Smooth muscle cell (in vitro differentiated cells): Measurements from ENCODE around the gene RPS10. TPM values are rescaled to one million over a fixed set of nuclear protein-coding genes. Genes with fewer than 3 reads are reported as not detected.

Experiments used
- DNase-seq: peaks from one replicate; lab custom pipeline; 2025; ENCODE audit not compliant: unreplicated experiment; lab: John Stamatoyannopoulos, UW
- H2AFZ ChIP-seq: fragments of 200-600 bp; sonication (generic); 2 replicates; pipeline ENCODE4 v1.6.0; 2016; ENCODE audit warnings: antibody characterized with exemption, low read depth, mild to moderate bottlenecking
- H3F3A ChIP-seq: fragments of 200-600 bp; sonication (generic); 2 replicates; pipeline ENCODE4 v1.6.0; 2017; ENCODE audit warnings: antibody characterized with exemption, low read depth
- H3K27ac ChIP-seq: fragments of 200-600 bp; sonication (generic); 2 replicates; pipeline ENCODE4 v1.5.1; 2016; ENCODE audit warnings: low read depth, mild to moderate bottlenecking
- H3K27me3 ChIP-seq: fragments of 200-600 bp; sonication (generic); 2 replicates; pipeline ENCODE4 v1.6.1; 2016; ENCODE audit warnings: low read depth, mild to moderate bottlenecking
- H3K36me3 ChIP-seq: fragments of 200-600 bp; sonication (generic); 2 replicates; pipeline ENCODE4 v1.5.1; 2016; ENCODE audit warnings: low read depth
- H3K4me1 ChIP-seq: fragments of 200-600 bp; sonication (generic); 2 replicates; pipeline ENCODE4 v1.5.1; 2016; ENCODE audit warnings: low read depth
- H3K4me2 ChIP-seq: fragments of 200-600 bp; sonication (generic); 2 replicates; pipeline ENCODE4 v1.6.0; 2016; ENCODE audit warnings: mild to moderate bottlenecking
- H3K4me3 ChIP-seq: fragments of 200-600 bp; sonication (generic); 2 replicates; pipeline ENCODE4 v1.5.1; 2016; ENCODE audit warnings: mild to moderate bottlenecking
- H3K79me2 ChIP-seq: fragments of 200-600 bp; sonication (generic); 2 replicates; pipeline ENCODE4 v1.6.0; 2016; ENCODE audit warnings: low read depth, mild to moderate bottlenecking
- H3K9ac ChIP-seq: fragments of 200-600 bp; sonication (generic); 2 replicates; pipeline ENCODE4 v1.6.0; 2016; ENCODE audit warnings: low read depth
- H3K9me3 ChIP-seq: fragments of 200-600 bp; sonication (generic); replicated peaks from 2 replicates; pipeline ENCODE4 v1.5.1; 2016; ENCODE audit warnings: low read depth
- H4K20me1 ChIP-seq: fragments of 200-600 bp; sonication (generic); 2 replicates; pipeline ENCODE4 v1.6.0; 2016; ENCODE audit warnings: low read depth
- CTCF ChIP-seq: fragments of 200-600 bp; sonication (generic); IDR thresholded peaks from 2 replicates; pipeline ENCODE4 v1.5.1; 2017; ENCODE audit warnings: borderline replicate concordance, mild to moderate bottlenecking, antibody characterized with exemption; ENCODE audit not compliant: insufficient read depth, poor library complexity, severe bottlenecking
- WGBS: methylation state at CpG from one replicate; pipeline ENCODE4 v1.1.7; 2016; ENCODE audit warnings: low lambda C conversion rate; 5-methylcytosine and 5-hydroxymethylcytosine counted together
- polyA plus RNA-seq: library from polyadenylated mRNA; unstranded; fragments of >200 nt; fragmentation: Nextera tagmentation; extraction: Ambion mirVana; gene quantifications from 2 replicates; pipeline ENCODE4 v1.2.1, GENCODE V29; 2016
- total RNA-seq: library from RNA; depleted of rRNA; stranded (reverse); fragments of >200 nt; gene quantifications from 2 replicates; pipeline ENCODE4 v1.2.3, GENCODE V29; 2014

Gene RPS10
- total and polyA plus RNA-seq, 2 experiments from 2014 or later = 660 to 2,498 TPM

DNA sequence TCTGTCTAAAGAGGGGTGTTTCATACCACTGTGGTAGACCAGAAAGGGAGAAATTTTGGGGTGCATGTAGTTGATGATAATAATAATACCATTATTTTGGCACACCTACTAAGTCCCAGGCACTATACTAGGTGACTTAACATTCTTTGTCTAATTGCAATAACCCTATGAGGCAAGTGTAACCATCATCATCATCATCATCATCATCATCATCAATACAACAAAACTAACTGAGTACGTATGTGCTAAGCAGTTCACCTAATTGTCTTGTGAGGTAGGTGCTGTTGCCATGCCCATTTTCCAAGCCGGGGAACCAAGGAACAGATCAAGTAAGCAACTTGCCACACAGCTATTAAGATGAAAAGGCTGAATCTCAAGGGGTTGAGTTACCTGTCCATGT is 37.4 kb upstream of the RPS10 start:
- no peak overlapping the region for H3K27ac ChIP-seq
- H3K36me3 ChIP-seq = no peaks in the 10 kb centered on the region
- no peak for DNase-seq
- no peak overlapping the region for H3K4me2 ChIP-seq
- peaks cover 4% of the 10 kb centered on the region for H3K4me1 ChIP-seq
- no peaks in the 10 kb centered on the region for H4K20me1 ChIP-seq
- no peak overlapping the region for H3K9ac ChIP-seq
- no peaks in the 10 kb centered on the region for H3F3A ChIP-seq
- TF ChIP-seq CTCF = no peak
- H3K4me3 ChIP-seq = no peak overlapping the region
- H3K9me3 ChIP-seq = no peaks in the 10 kb centered on the region
- no peak overlapping the region for H2AFZ ChIP-seq
- H3K27me3 ChIP-seq = peaks cover 23% of the 10 kb centered on the region
- 89% methylated on average over 2 of the region's 2 CpGs for WGBS
- H3K79me2 ChIP-seq = no peaks in the 10 kb centered on the region

DNA sequence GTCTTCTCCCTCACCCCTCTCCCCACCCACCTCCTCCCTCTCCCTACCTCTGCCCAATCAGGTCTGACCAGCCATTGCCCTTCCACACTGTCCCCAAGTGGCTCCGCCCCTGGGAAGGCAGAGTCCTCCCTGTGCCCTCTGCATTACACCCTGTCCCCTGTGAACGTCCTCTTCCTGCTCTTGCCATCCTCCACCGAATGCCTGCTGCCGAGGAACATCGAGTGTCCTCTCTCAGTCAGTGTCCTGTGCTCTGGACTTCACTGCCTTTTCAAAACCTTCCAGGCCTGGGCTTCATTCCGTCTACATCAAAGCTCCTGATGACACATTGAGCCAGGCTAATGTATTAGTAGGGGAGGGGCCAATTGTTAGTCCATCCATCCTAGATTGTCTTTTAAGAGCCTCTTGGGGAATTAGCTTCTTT is 36.7 kb upstream of the RPS10 start:
- 29% methylated on average over 6 of the region's 6 CpGs for WGBS
- H3K79me2 ChIP-seq = no peaks in the 10 kb centered on the region
- H3F3A ChIP-seq = no peaks in the 10 kb centered on the region
- H3K9ac ChIP-seq = no peak overlapping the region
- H3K9me3 ChIP-seq = no peaks in the 10 kb centered on the region
- H3K4me3 ChIP-seq = no peak overlapping the region
- H3K4me1 ChIP-seq = peaks cover 4% of the 10 kb centered on the region
- no peaks in the 10 kb centered on the region for H4K20me1 ChIP-seq
- no peak overlapping the region for H3K27ac ChIP-seq
- no peak for TF ChIP-seq CTCF
- peak overlapping the region; percentile 63 for H2AFZ ChIP-seq
- H3K27me3 ChIP-seq = peaks cover 23% of the 10 kb centered on the region
- no peak for DNase-seq
- H3K36me3 ChIP-seq = no peaks in the 10 kb centered on the region
- no peak overlapping the region for H3K4me2 ChIP-seq

DNA sequence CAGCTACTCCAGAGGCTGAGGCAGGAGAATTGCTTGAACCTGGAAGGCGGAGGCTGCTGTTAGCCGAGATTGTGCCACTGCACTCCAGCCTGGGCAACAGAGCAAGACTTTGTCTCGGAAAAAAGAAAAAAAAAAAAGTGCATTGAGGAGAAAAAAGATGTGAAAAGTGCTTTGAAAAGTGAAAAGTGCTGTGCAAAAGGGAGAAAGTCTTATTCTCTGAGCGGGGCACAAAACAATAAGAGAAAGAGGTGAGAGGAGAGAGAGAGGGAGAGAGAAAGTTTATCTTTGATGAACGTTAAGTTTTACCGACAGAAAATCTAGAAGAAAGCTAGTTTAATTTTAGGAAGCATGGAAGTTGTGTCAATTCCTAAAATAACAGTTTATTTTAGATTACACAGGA is 36.1 kb upstream of the RPS10 start:
- Histone ChIP-seq H3K36me3 (no peaks in the 10 kb centered on the region), H2AFZ (no peak overlapping the region), H3K27ac (no peak overlapping the region), H3K79me2 (no peaks in the 10 kb centered on the region), H3K4me1 (peaks cover 4% of the 10 kb centered on the region), H3K9ac (no peak overlapping the region), H3K27me3 (peaks cover 23% of the 10 kb centered on the region), H3K9me3 (no peaks in the 10 kb centered on the region), H3K4me2 (no peak overlapping the region), H4K20me1 (no peaks in the 10 kb centered on the region), H3K4me3 (no peak overlapping the region), H3F3A (no peaks in the 10 kb centered on the region)
- DNase-seq = no peak
- no peak for TF ChIP-seq CTCF
- WGBS = 85% methylated on average over 6 of the region's 6 CpGs

DNA sequence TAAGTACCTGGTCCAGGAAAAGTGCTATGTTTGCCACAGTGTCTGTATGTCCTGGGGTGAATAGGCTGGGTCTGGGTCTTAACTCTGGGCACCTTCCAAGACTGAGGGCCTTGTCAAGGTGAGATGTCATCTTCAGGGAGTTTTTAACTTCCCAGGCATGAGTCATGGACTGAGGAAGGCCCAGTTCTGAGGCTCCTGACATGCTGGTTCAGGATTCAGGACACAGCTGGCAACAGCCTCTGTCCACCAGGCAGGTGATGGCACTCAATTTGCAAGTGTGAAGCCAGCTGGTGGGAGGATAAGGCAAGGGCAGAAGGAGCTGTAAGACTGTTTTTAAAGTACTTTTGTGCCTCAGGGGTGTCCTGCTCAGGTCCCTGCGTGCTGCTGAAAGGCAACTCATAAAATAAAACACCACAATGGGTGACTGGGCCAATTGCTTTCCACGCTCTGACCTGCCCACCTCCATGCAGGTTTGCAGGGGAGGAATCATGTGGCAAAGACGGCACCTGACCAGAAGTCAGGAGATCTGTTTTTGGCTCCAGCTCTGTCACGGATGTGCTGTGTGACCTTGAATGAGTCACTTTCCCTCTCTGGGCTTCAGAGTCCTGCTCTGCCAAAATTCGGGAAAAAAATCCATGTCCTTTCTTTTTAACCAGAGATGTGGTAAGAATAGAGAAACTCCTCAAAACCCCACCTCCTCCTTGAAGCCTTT is 35.1 kb upstream of the RPS10 start:
- H3K79me2 ChIP-seq = no peaks in the 10 kb centered on the region
- H3F3A ChIP-seq = no peaks in the 10 kb centered on the region
- H3K4me2 ChIP-seq = no peak overlapping the region
- no peaks in the 10 kb centered on the region for H4K20me1 ChIP-seq
- no peaks in the 10 kb centered on the region for H3K36me3 ChIP-seq
- no peak for DNase-seq
- peaks cover 4% of the 10 kb centered on the region for H3K4me1 ChIP-seq
- WGBS = 83% methylated on average over 5 of the region's 5 CpGs
- no peak overlapping the region for H3K9ac ChIP-seq
- H3K27ac ChIP-seq = no peak overlapping the region
- peaks cover 16% of the 10 kb centered on the region for H3K27me3 ChIP-seq
- H3K4me3 ChIP-seq = no peak overlapping the region
- no peak for TF ChIP-seq CTCF
- H3K9me3 ChIP-seq = no peaks in the 10 kb centered on the region
- no peak overlapping the region for H2AFZ ChIP-seq
